Spinal cord (tissue), 10 donors: Measurements from ENCODE around the gene LRRC8C. TPM values are rescaled to one million over a fixed set of nuclear protein-coding genes. Genes with fewer than 3 reads are reported as not detected.
A peak's percentile ranks its signal among the peaks of the same experiment; 100 is the strongest.

Source experiments
- DNase-seq, 6 donors: peaks; one replicate each; pipeline versions ENCODE4 v3.0.0 to v3.0.0-alpha.2; 2013 to 2015; ENCODE audit warnings: low spot score in 6 of 6, low read depth in 4 of 6
- H3K27ac ChIP-seq: one replicate; pipeline ENCODE4 v1.5.1; 2013; ENCODE audit warnings: low read depth, low read length, control low read depth
- H3K27me3 ChIP-seq: one replicate; pipeline ENCODE4 v1.6.1; 2013; ENCODE audit warnings: low read length; ENCODE audit not compliant: control insufficient read depth, insufficient read depth
- H3K36me3 ChIP-seq: one replicate; pipeline ENCODE4 v1.6.1; 2013; ENCODE audit warnings: low read length; ENCODE audit not compliant: control insufficient read depth, insufficient read depth
- H3K4me1 ChIP-seq: one replicate; pipeline ENCODE4 v1.6.1; 2013; ENCODE audit warnings: low read length; ENCODE audit not compliant: control insufficient read depth, insufficient read depth
- H3K4me3 ChIP-seq: one replicate; pipeline ENCODE4 v1.5.1; 2013; ENCODE audit warnings: low read depth, low read length, control low read depth
- H3K9me3 ChIP-seq: one replicate; pipeline ENCODE4 v1.6.1; 2013; ENCODE audit warnings: low read length; ENCODE audit not compliant: control insufficient read depth, insufficient read depth
- WGBS: methylation state at CpG from one replicate; pipeline ENCODE4 v1.1.5; 2013; ENCODE audit warnings: missing lambda C conversion rate; ENCODE audit not compliant: insufficient coverage; 5-methylcytosine and 5-hydroxymethylcytosine counted together
- polyA plus RNA-seq, 2 donors: library from polyadenylated mRNA; unstranded; fragments of 120-200 nt; gene quantifications; one replicate each; pipeline ENCODE4 v1.2.1, GENCODE V29; 2013; ENCODE audit not compliant: insufficient read length in 2 of 2
- total RNA-seq, 2 donors: library from RNA; depleted of rRNA in 1 of 2; stranded (reverse); fragments of 120-200 nt in 1 of 2; fragments of >200 nt in 1 of 2; gene quantifications; one replicate each; pipeline versions ENCODE4 v1.2.3 to v1.2.4, GENCODE V29; 2013 to 2014
- donor health status: healthy.

Gene LRRC8C
- total and polyA plus RNA-seq, 4 donors: 10.5 to 19.7 (median 17.1) TPM

GRCh38 chr1:89630048-89630447 is 2.9 kb upstream of the LRRC8C start:
- no peak for DNase-seq
- 93% methylated on average over 3 of the region's 3 CpGs for WGBS
- H3K36me3 ChIP-seq: no peaks in the 10 kb centered on the region
- no peaks in the 10 kb centered on the region for H3K9me3 ChIP-seq
- no peaks in the 10 kb centered on the region for H3K27me3 ChIP-seq
- H3K27ac ChIP-seq: no peak overlapping the region
- H3K4me3 ChIP-seq: no peak overlapping the region
- peaks cover 11% of the 10 kb centered on the region for H3K4me1 ChIP-seq

- no peaks in the 10 kb centered on the region for H3K9me3 ChIP-seq
- no peaks in the 10 kb centered on the region for H3K27me3 ChIP-seq
- DNase-seq: peak in 5 of 6 donors; percentile 17 to 62 (median 25)
- H3K4me3 ChIP-seq: peak overlapping the region; percentile 89
- 16% methylated on average over 11 of the region's 19 CpGs for WGBS
- H3K36me3 ChIP-seq: no peaks in the 10 kb centered on the region
- H3K27ac ChIP-seq: peak overlapping the region; percentile 94
- peaks cover 11% of the 10 kb centered on the region for H3K4me1 ChIP-seq
These were observed 884 bp upstream of the LRRC8C start for GRCh38 chr1:89631816-89632656.

- peak overlapping the region; percentile 89 for H3K4me3 ChIP-seq
- DNase-seq: peak; percentile 18 to 83 (median 34)
- no peaks in the 10 kb centered on the region for H3K9me3 ChIP-seq
- peak overlapping the region; percentile 94 for H3K27ac ChIP-seq
- no peaks in the 10 kb centered on the region for H3K36me3 ChIP-seq
- no peaks in the 10 kb centered on the region for H3K27me3 ChIP-seq
- WGBS: 0% methylated on average over 57 of the region's 57 CpGs
- H3K4me1 ChIP-seq: peaks cover 11% of the 10 kb centered on the region
These were observed 404 bp downstream of the LRRC8C start for GRCh38 chr1:89633248-89633799.

GRCh38 chr1:89633800-89634625 is 1.1 kb downstream of the LRRC8C start:
- 6% methylated on average over 21 of the region's 32 CpGs for WGBS
- Histone ChIP-seq H3K4me1 (peaks cover 11% of the 10 kb centered on the region), H3K27me3 (no peaks in the 10 kb centered on the region), H3K27ac (peak overlapping the region; percentile 41), H3K4me3 (peak overlapping the region; percentile 89), H3K36me3 (no peaks in the 10 kb centered on the region), H3K9me3 (no peaks in the 10 kb centered on the region)
- peak; percentile 12 to 67 (median 30) for DNase-seq

- WGBS: 58% methylated on average over 3 of the region's 6 CpGs
- no peak for DNase-seq
- H3K4me1 ChIP-seq: peaks cover 11% of the 10 kb centered on the region
- H3K27me3 ChIP-seq: no peaks in the 10 kb centered on the region
- no peaks in the 10 kb centered on the region for H3K9me3 ChIP-seq
- no peak overlapping the region for H3K4me3 ChIP-seq
- no peaks in the 10 kb centered on the region for H3K36me3 ChIP-seq
- no peak overlapping the region for H3K27ac ChIP-seq
These were observed 3.2 kb downstream of the LRRC8C start for GRCh38 chr1:89635825-89636815.

- H3K4me3 ChIP-seq: no peak overlapping the region
- H3K27me3 ChIP-seq: no peaks in the 10 kb centered on the region
- DNase-seq: no peak
- H3K36me3 ChIP-seq: no peaks in the 10 kb centered on the region
- no peak overlapping the region for H3K27ac ChIP-seq
- H3K9me3 ChIP-seq: no peaks in the 10 kb centered on the region
- H3K4me1 ChIP-seq: peaks cover 6% of the 10 kb centered on the region
These were observed 4.6 kb downstream of the LRRC8C start for GRCh38 chr1:89637496-89637895.

GRCh38 chr1:89640440-89640839 is 7.5 kb downstream of the LRRC8C start:
- Histone ChIP-seq H3K27me3 (no peaks in the 10 kb centered on the region), H3K9me3 (no peaks in the 10 kb centered on the region), H3K27ac (no peak overlapping the region), H3K4me1 (no peaks in the 10 kb centered on the region), H3K4me3 (no peak overlapping the region), H3K36me3 (no peaks in the 10 kb centered on the region)
- no peak for DNase-seq

GRCh38 chr1:89641781-89642180 is 8.9 kb downstream of the LRRC8C start:
- H3K4me1 ChIP-seq: no peaks in the 10 kb centered on the region
- peaks cover 2% of the 10 kb centered on the region for H3K9me3 ChIP-seq
- DNase-seq: no peak
- no peak overlapping the region for H3K4me3 ChIP-seq
- WGBS: 92% methylated on average over 2 of the region's 4 CpGs
- no peaks in the 10 kb centered on the region for H3K27me3 ChIP-seq
- no peak overlapping the region for H3K27ac ChIP-seq
- no peaks in the 10 kb centered on the region for H3K36me3 ChIP-seq

- no peaks in the 10 kb centered on the region for H3K4me1 ChIP-seq
These were observed 10.7 kb downstream of the LRRC8C start for GRCh38 chr1:89643577-89643976.

More at GRCh38 chr1:89643577-89643976, 10.7 kb downstream of the LRRC8C start:
- WGBS: no CpG with 5 or more reads among the region's 2 CpGs
- Histone ChIP-seq H3K9me3 (peaks cover 2% of the 10 kb centered on the region), H3K36me3 (no peaks in the 10 kb centered on the region), H3K4me3 (no peak overlapping the region), H3K27ac (no peak overlapping the region), H3K27me3 (no peaks in the 10 kb centered on the region)
- no peak for DNase-seq
